HG03469 (cell line): Measurements from ENCODE around the gene NOC4L.
A peak's percentile ranks its signal among the peaks of the same experiment; 100 is the strongest.
"Not testable (repeated sequence)": the region's sequence is repeated elsewhere in the genome, so short reads cannot be mapped to it uniquely, and the experiment has no call there.

ENCODE experiments used
- ATAC-seq: cut with Tn5 transposase; IDR thresholded peaks from one replicate; pipeline ENCODE4 v1.9.1; 2021; ENCODE audit warnings: mild to moderate bottlenecking, moderate library complexity, moderate number of reproducible peaks; ENCODE audit not compliant: unreplicated experiment

The NOC4L gene

DNA sequence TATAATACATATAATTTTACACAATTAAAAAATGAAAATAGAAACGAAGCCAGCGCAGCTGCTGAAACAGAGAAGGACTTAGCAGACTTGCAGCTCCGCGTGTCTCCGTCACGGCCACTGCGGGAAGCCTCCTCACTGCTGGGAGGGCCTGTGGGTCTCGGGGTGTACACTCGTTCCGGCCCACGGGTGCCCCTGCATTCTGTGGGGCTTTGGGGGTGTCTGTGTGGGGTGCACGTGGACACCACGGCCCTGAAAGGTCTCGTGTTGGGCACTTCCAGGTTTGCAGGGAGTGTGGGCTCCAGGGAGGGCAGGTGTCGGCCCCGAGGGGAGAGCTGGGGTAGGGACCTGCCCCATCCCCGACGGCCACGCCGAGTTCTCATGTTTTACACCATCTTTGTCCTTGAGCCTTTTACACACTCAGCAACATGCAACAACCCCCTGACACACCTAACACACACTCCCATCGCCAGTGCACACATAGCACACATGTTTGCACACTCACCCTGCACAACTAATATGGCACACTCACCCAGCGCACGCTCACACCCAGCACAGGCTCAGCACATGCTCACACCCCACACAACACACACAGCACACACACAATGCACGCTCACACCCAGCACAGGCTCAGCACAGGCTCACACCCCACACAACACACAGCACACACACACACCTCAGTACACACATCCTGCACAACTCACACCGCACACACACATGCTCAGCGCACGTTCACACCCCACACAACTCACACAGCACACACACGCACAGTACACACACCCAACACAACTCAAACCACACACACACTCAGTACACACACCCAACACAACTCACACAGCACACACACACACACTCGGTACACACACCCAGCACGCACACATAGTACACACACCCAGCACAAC is 36.6 kb downstream of the NOC4L start:
- no peak for ATAC-seq

GRCh38 chr12:132181570-132182200 is 37.4 kb downstream of the NOC4L start:
- ATAC-seq: no peak

DNA sequence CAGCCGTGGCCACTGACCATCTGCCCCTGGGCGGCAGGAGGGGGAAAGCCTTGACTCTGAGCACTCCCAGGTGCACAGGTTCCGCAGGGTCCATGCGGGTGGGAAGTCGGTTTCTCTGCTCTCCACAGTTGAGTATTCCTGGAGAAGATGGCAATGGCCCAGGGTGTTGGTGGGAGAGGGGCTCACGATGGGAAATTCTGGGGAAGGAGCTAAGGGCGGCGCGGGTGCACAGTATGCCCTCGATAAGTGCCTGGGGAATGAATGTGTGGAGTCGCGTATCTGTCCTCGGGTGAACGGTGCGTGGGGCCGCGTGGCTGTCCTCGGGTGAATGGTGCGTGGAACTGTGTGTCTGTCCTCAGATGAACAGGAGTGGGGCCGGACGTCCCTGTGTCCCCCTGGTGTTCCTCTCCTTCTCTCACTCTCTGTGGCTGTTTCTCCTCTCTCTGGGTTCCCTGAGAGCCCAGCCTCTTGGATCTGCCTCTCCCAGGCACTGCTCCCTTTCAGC is 38.0 kb downstream of the NOC4L start:
- ATAC-seq: no peak

DNA sequence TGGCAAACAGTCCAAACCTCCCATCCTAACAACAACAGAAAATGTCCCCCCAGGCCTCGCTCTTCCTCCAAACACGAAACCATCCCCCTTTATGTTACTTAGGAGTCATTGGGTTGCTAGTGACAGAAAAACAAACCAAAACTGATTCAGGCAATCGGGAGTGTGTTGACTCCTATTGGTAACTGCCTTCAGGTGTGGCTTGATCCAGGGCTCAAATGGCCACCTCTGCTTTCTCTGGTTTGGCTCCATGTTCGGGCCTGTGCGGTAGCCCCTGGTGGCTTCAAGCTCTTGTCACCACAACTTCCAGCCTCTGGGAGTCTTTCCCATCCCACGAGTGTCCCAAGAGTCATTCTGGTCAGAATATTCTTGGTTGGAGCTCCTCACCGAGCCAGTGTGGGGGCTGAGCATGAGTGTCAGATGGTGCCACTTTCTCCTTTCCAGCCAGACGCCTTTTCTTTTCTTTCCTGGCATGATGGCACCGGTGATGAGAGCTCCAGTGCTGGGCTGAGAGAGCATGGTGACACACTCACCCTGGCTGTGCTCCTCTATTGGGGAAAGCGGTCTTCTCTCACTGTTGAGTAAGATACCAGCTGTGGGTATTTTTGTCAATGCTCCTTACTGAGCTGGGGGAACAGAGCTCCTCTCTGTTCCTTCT is 38.6 kb downstream of the NOC4L start:
- ATAC-seq: no peak

DNA sequence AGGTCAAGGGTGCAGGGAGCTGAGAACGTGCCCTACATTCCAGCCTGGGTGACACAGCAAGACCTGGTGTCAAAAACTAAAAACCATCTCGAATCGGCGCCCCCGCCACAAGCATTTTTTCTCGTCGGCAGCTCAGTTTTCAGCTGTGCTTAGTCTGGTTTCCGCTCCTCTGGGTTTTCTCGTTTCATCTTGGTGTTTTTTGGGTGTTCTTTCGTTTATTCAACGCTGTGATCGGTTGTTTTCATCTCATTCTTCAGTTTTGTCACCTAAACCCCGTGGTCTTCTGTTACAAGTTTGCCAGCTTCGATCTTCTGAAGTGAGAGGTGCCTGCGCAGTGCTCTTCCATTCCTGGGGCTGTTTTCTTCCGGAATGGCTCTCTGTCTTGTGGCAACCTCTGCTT is 41.4 kb downstream of the NOC4L start:
- ATAC-seq: no peak

- no peak for ATAC-seq
Observed at GRCh38 chr12:132186208-132186856, 42.1 kb downstream of the NOC4L start.

DNA sequence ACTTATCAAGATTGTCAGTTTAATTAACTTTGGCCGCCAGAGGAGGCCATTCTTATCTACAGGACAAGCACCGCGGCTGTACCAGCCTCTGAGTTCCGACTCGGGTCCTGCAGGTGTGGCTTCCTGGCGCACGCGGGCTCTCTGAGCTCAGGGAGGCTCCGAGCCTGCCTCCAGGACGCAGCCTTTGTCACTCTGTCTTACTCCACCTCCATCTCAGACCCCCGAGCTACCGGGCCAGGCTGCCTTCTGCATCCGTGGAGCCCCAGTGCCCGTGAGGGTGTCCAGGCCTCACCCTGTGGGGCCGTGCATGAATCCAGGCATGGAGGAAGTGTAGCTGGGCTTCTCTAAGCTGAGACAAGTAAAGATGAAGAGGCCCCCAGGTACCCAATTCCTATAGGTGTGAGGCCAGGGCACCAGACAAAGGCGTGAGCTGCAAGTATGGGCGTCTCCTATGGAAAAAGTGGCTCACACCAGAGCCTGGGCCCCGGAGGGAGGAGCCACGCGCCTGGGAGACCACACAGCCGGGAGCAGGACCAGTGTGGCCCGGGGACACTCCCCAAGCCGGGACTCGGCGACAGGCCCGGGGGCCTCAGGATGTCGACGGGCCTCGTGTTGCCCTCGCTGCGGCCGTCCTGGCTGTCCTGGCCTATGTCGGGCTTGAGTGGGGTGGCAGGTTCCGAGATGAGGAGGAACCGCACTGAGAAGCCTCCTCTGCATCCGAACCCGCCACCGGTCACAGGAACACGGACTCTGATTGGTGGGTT is 42.8 kb downstream of the NOC4L start:
- no peak for ATAC-seq

- ATAC-seq: no peak
Observed at GRCh38 chr12:132187646-132188450, 43.6 kb downstream of the NOC4L start.

DNA sequence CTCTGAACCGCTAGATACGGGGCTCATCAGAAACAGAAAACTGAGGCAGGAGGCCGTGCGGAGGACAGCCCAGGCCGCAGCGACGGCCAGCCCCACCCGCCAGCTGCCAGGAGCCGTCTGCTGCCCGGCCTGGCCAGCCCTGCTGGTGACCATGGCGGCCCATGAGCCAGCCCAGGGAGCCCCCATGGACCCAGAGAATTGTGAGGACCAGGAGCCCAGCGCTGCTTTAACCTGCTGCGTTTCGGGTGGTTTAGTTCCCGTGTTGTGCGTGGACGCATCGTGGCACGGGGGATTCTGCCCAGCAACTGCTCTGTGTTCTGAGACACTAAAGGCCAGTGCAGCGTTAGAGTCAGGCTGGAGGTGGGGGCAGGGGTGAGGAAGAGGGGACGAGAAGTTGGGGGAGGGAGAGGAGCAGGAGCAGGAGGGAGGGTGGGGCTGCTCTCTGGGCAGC is 44.2 kb downstream of the NOC4L start:
- ATAC-seq: no peak

GRCh38 chr12:132188916-132189325 is 44.7 kb downstream of the NOC4L start:
- no peak for ATAC-seq

DNA sequence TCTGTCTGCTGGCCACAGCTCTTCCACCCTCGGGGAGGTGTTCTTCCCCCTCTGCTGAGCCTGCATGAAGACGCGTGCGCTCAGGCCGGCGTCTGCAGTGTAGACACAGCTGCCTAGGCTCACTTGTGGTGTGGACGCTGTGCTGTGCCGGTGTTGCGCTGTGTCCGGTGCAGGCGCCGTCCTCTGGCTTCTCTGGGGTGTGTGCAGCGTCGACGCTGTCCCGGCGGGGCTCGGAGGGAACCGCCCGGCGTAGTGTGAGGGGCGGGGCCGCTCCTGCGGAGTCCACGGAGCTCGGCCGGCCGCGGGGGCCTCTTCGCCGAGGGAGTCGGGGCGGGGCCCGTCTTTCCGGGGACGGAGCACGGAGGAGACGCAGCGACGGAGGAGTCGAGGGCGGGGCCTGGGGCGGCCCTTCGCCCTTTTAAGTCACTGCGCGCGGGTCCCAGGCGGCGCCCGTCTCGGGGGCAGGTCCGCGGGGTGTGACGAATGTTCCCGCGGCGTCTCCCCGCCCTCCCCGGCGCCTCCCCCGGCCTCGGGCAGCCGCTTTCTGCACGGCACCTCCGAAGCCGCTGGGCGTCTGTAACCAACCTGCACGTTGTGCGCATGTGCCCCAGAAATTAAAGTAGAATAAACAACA is 45.2 kb downstream of the NOC4L start:
- ATAC-seq: peak; percentile 71

- ATAC-seq: no peak
Observed at GRCh38 chr12:132190012-132190755, 45.9 kb downstream of the NOC4L start.

- ATAC-seq: no peak
Observed at GRCh38 chr12:132190834-132191500, 46.7 kb downstream of the NOC4L start.

DNA sequence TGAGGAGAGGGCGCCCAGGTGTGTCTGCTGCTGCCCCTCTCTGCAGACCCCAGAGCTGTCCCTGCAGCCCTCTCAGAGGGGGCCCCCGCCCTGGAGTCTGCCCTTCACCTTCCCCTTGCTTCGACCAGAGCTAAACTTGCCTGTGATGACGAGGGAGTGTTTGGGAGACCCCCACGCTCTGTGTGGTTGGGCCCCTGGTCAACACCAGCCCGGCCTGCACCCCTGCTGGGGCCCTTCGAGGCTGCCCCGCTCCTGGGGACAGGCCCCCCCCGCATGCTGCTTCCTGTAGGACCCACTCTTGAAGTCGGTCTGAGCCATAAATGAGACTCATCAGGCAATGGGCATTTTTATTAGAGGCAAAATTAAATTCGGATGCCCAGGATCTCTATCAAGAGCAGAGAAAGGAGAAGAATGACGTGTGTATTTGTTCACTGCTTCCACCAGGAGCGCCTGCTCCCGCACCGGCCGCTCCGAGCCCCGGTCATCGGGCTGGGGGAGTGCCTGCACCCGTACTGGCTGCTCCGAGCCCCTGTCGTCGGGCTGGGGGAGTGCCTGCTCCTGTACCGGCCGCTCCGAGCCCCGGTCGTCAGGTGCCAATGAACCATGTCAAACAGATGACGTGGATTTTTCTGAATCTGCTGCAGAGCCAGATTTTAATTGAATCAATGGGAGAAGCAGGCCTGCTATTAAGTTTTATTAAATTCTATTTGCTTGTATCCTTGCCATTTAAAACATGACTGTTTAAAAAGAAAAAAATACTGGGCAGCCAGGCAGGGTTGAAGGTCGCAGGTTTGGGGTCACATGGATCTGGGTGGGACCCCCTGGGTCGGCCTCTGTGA is 47.7 kb downstream of the NOC4L start:
- no peak for ATAC-seq

GRCh38 chr12:132194056-132194455 is 49.8 kb downstream of the NOC4L start:
- no peak for ATAC-seq

GRCh38 chr12:132194556-132194955 is 50.3 kb downstream of the NOC4L start:
- ATAC-seq: no peak

GRCh38 chr12:132195242-132195641 is 51.0 kb downstream of the NOC4L start:
- ATAC-seq: not testable (repeated sequence)
